Measurements from ENCODE around the gene DLX5.

DLX5 gene

DNA sequence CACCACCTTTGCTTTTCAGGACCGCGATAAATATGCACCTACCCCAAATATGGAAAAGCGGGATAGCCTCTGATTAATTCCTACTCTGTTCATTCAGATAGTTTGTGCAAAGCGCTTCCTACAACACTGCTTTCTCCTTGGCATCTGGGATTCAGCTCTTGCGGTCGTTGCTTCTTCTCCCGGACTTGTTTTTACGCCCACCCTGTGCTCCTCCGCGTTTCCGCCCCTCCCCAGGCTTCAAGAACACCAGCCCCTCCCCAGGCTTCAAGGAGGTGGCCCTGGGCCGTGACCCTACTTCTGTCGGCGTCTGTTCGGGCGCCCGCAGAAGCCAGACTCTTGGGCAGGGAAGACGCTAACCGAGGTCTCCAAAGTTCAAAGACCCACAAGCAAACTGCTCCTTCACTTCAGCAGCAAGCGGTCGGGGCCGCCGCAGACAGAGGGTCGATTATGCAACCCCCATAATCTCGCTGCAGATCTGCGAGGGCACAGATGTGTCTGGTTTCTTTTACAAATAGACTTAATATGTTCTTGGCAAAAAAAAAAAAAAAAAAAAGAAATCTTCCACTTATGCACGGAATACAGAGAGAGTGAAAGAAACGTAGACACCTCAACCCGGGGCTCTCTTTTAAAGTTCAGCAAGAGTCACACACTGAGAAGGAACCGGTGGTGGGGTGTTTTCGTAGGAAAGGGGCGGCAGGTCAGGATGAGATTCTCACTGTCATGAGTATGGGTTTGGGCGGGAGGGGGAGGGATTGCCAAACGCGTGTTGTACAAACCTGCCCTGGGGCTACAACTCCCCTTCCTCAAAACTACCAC, 1.9 kb downstream of the DLX5 start:
- intact Hi-C loops (cut with micrococcal nuclease) = no loop called here
- Mint-ChIP-seq H3K4me3 (no peak overlapping the region), H3K36me3 (ENCODE audit: low read depth) (no peaks in the 10 kb centered on the region), H3K9me3 (no peaks in the 10 kb centered on the region), H3K4me1 (ENCODE audit: low read depth) (peaks cover 42% of the 10 kb centered on the region), H3K27me3 (peaks cover 98% of the 10 kb centered on the region), H3K27ac (no peak overlapping the region)

- no peak overlapping the region for H3K27ac Mint-ChIP-seq
- H3K36me3 Mint-ChIP-seq (ENCODE audit: low read depth) = no peaks in the 10 kb centered on the region
- intact Hi-C loops (cut with micrococcal nuclease) = no loop called here
- peaks cover 98% of the 10 kb centered on the region for H3K27me3 Mint-ChIP-seq
- no peaks in the 10 kb centered on the region for H3K9me3 Mint-ChIP-seq
- H3K4me1 Mint-ChIP-seq (ENCODE audit: low read depth) = peaks cover 38% of the 10 kb centered on the region
- H3K4me3 Mint-ChIP-seq = no peak overlapping the region
These were observed 2.7 kb downstream of the DLX5 start for GRCh38 chr7:97021747-97022490.

- intact Hi-C loops (cut with micrococcal nuclease) = no loop called here
- peaks cover 36% of the 10 kb centered on the region for H3K4me1 Mint-ChIP-seq (ENCODE audit: low read depth)
- no peak overlapping the region for H3K27ac Mint-ChIP-seq
- peaks cover 98% of the 10 kb centered on the region for H3K27me3 Mint-ChIP-seq
- H3K9me3 Mint-ChIP-seq = no peaks in the 10 kb centered on the region
- no peaks in the 10 kb centered on the region for H3K36me3 Mint-ChIP-seq (ENCODE audit: low read depth)
- H3K4me3 Mint-ChIP-seq = no peak overlapping the region
These were observed 3.5 kb downstream of the DLX5 start for GRCh38 chr7:97020996-97021746.

GRCh38 chr7:97020601-97020995, 4.0 kb downstream of the DLX5 start:
- H3K27me3 Mint-ChIP-seq = peaks cover 98% of the 10 kb centered on the region
- H3K27ac Mint-ChIP-seq = no peak overlapping the region
- no peaks in the 10 kb centered on the region for H3K9me3 Mint-ChIP-seq
- peaks cover 32% of the 10 kb centered on the region for H3K4me1 Mint-ChIP-seq (ENCODE audit: low read depth)
- H3K36me3 Mint-ChIP-seq (ENCODE audit: low read depth) = no peaks in the 10 kb centered on the region
- intact Hi-C loops (cut with micrococcal nuclease) = no loop called here
- no peak overlapping the region for H3K4me3 Mint-ChIP-seq

GRCh38 chr7:97019710-97020225, 4.9 kb downstream of the DLX5 start:
- no peak overlapping the region for H3K27ac Mint-ChIP-seq
- peaks cover 28% of the 10 kb centered on the region for H3K4me1 Mint-ChIP-seq (ENCODE audit: low read depth)
- no peak overlapping the region for H3K4me3 Mint-ChIP-seq
- no peaks in the 10 kb centered on the region for H3K9me3 Mint-ChIP-seq
- H3K36me3 Mint-ChIP-seq (ENCODE audit: low read depth) = no peaks in the 10 kb centered on the region
- intact Hi-C loops (cut with micrococcal nuclease) = no loop called here
- peaks cover 98% of the 10 kb centered on the region for H3K27me3 Mint-ChIP-seq

- Mint-ChIP-seq H3K4me1 (ENCODE audit: low read depth) (peaks cover 20% of the 10 kb centered on the region), H3K27ac (no peak overlapping the region), H3K36me3 (ENCODE audit: low read depth) (no peaks in the 10 kb centered on the region), H3K9me3 (no peaks in the 10 kb centered on the region), H3K27me3 (peaks cover 98% of the 10 kb centered on the region), H3K4me3 (no peak overlapping the region)
- intact Hi-C loops (cut with micrococcal nuclease) = no loop called here
These were observed 5.7 kb downstream of the DLX5 start for GRCh38 chr7:97018791-97019531.

DNA sequence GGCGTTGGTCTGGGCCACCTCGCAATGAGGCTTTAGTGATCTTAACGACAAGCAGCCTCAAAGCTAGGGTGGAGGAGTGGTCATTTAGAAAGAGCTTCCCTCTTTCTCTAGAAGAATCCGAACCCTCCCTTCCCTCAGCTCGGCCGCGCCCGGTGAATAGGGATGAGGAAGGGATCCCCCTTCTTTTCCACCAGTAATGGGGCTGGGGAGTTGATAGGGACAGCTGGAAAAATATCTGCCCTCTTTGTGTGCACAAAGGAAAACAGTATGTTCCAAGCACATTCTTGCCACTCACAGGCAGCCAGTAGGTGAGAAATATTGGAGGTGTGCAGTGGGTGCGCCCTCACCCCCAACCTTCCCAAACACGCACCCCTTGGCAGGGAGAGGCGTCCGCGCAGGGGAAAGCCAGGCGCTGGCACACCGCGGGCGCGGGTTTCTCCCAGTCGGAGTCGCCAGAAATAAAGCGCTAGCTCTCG, 6.5 kb downstream of the DLX5 start:
- Mint-ChIP-seq H3K9me3 (no peaks in the 10 kb centered on the region), H3K27me3 (peaks cover 98% of the 10 kb centered on the region), H3K36me3 (ENCODE audit: low read depth) (no peaks in the 10 kb centered on the region), H3K4me3 (no peak overlapping the region), H3K27ac (no peak overlapping the region), H3K4me1 (ENCODE audit: low read depth) (peaks cover 18% of the 10 kb centered on the region)
- intact Hi-C loops (cut with micrococcal nuclease) = no loop called here

DNA sequence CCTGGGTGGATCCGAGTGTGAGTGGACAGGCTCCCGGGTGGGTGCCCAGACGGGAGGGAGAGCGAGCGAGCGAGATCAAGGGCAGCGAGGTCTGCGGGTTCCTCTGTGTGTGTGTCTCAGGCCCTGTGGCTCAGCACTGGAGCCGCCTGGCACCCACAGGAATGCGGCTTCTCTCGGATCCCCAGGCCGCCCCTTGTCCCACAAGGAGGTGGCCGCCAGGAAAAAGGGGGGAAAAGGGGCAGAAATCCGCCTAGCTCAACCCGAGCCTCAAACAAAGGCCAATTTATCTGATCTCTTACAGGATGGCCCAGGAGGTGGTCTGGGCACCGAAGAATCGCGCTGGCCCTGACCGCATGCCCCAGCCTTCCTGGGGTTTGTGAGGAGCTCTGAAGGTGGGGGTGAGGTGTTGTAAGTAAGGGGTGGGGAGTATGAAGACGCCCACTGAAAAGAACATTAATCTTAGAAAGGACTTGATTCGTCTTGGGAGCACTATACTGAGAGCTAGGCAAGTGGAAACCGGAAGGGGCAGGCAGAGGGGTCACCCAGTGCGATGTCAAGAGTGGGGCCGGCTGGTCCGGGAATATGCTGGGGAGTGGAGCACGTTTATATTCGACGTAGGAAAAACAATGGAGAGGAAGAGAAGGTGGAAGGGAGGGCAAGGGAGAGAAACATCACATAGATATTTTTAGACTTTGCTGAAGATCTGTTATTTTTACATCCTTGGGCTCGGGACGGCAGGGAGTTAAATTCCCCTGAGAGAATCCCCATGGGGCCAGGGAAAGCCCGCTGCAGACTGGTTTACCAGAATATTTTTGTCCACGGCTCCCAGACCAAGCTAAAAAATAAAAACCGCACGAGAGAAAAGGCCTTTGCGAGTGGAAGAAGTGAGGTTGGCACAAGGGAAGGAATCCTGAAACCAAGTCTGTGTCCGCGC, 7.2 kb downstream of the DLX5 start:
- Mint-ChIP-seq H3K36me3 (ENCODE audit: low read depth) (no peaks in the 10 kb centered on the region), H3K4me3 (no peak overlapping the region), H3K27ac (no peak overlapping the region), H3K27me3 (peaks cover 97% of the 10 kb centered on the region), H3K9me3 (no peaks in the 10 kb centered on the region), H3K4me1 (ENCODE audit: low read depth) (peaks cover 13% of the 10 kb centered on the region)
- intact Hi-C loops (cut with micrococcal nuclease) = no loop called here

GRCh38 chr7:97016381-97017191, 8.0 kb downstream of the DLX5 start:
- Mint-ChIP-seq H3K9me3 (no peaks in the 10 kb centered on the region), H3K27ac (no peak overlapping the region), H3K27me3 (peaks cover 97% of the 10 kb centered on the region), H3K36me3 (ENCODE audit: low read depth) (no peaks in the 10 kb centered on the region), H3K4me3 (no peak overlapping the region), H3K4me1 (ENCODE audit: low read depth) (peaks cover 11% of the 10 kb centered on the region)
- intact Hi-C loops (cut with micrococcal nuclease) = no loop called here

- H3K4me1 Mint-ChIP-seq (ENCODE audit: low read depth) = peaks cover 11% of the 10 kb centered on the region
- no peak overlapping the region for H3K4me3 Mint-ChIP-seq
- intact Hi-C loops (cut with micrococcal nuclease) = no loop called here
- H3K27me3 Mint-ChIP-seq = peaks cover 97% of the 10 kb centered on the region
- no peak overlapping the region for H3K27ac Mint-ChIP-seq
- H3K9me3 Mint-ChIP-seq = no peaks in the 10 kb centered on the region
- no peaks in the 10 kb centered on the region for H3K36me3 Mint-ChIP-seq (ENCODE audit: low read depth)
These were observed 8.8 kb downstream of the DLX5 start for GRCh38 chr7:97015756-97016380.

DNA sequence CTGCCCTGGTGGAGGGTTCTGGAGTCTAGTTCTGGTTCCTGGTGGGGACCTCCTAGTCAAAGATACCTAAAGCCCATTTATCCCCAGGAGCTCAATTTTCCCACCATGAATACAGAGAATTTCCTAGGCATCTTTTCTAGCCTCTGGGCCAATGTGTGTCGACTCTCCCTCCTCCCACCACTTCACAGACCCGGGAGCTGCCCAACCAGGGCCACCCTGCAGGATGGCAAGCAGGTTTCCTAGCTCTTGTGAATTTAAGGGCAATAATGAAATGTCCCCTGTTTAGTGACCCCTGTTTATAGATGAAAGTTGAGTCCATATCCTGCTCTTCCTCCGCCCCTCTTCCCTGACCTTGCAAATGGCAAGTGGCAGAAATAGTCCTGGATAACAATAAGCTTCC, 9.4 kb downstream of the DLX5 start:
- Mint-ChIP-seq H3K27ac (no peak overlapping the region), H3K36me3 (ENCODE audit: low read depth) (no peaks in the 10 kb centered on the region), H3K4me1 (ENCODE audit: low read depth) (peaks cover 11% of the 10 kb centered on the region), H3K4me3 (no peak overlapping the region), H3K27me3 (peaks cover 94% of the 10 kb centered on the region), H3K9me3 (no peaks in the 10 kb centered on the region)
- intact Hi-C loops (cut with micrococcal nuclease) = no loop called here
